HG02610 (cell line): ENCODE data around the gene NDUFAF7.
"Not testable (repeated sequence)": the region's sequence is repeated elsewhere in the genome, so short reads cannot be mapped to it uniquely, and the experiment has no call there.

Experiments
- ATAC-seq: cut with Tn5 transposase; IDR thresholded peaks from one replicate; pipeline ENCODE4 v1.9.1; 2021; ENCODE audit warnings: mild to moderate bottlenecking, moderate library complexity; ENCODE audit not compliant: unreplicated experiment

NDUFAF7 gene, protein sequence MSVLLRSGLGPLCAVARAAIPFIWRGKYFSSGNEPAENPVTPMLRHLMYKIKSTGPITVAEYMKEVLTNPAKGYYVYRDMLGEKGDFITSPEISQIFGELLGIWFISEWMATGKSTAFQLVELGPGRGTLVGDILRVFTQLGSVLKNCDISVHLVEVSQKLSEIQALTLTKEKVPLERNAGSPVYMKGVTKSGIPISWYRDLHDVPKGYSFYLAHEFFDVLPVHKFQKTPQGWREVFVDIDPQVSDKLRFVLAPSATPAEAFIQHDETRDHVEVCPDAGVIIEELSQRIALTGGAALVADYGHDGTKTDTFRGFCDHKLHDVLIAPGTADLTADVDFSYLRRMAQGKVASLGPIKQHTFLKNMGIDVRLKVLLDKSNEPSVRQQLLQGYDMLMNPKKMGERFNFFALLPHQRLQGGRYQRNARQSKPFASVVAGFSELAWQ

DNA sequence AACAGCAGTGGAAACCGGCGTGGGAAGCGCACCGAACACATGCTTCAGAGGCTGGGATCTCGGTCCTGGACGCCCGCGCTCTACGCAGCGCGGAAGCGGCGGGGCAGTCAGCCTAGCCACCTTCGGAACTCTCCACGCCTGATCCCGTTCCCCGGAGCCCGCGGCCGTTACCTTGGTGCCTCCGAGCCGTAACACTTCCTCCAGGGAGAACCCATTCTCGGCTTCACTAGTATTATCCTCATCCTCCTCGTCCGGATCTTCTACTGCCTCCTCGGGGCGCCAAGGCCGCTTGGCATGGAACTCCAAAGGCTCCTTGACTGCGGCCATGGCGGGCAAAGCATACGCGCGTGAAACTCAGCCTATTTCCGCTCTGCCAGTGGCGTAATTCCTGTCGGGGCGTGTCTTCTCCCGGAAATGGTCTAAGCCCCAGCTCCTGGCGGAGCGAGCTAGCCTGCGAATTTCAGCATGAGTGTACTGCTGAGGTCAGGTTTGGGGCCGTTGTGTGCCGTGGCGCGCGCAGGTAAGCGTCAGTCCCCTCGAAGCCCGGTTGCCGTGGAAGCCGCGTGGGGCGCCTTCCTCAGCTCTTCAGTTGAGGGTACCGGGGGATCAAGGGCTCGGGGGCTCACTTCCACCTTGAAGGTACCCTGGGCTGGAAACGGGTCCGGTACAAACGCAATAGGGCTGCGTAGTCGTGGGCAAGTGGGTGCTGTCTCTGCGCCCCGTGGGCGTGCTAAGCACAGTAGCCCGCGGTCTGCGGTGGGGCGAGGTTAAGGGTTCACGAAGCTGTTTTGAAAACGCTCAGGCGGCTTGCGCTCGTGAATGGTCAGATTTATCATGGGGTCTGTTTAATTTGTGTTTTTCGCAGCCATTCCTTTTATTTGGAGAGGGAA lies at the start of gene NDUFAF7, which contains the start of gene CEBPZ:
NDUFAF7 (plus strand) TSS at position 418 of the 890 bp plus-strand sequence; CDS start at position 466, 48 bp downstream.
CEBPZ (minus strand) TSS at position 356 of the 890 bp plus-strand sequence; CDS start at position 327, 29 bp downstream.
- peak; percentile 96 for ATAC-seq

DNA sequence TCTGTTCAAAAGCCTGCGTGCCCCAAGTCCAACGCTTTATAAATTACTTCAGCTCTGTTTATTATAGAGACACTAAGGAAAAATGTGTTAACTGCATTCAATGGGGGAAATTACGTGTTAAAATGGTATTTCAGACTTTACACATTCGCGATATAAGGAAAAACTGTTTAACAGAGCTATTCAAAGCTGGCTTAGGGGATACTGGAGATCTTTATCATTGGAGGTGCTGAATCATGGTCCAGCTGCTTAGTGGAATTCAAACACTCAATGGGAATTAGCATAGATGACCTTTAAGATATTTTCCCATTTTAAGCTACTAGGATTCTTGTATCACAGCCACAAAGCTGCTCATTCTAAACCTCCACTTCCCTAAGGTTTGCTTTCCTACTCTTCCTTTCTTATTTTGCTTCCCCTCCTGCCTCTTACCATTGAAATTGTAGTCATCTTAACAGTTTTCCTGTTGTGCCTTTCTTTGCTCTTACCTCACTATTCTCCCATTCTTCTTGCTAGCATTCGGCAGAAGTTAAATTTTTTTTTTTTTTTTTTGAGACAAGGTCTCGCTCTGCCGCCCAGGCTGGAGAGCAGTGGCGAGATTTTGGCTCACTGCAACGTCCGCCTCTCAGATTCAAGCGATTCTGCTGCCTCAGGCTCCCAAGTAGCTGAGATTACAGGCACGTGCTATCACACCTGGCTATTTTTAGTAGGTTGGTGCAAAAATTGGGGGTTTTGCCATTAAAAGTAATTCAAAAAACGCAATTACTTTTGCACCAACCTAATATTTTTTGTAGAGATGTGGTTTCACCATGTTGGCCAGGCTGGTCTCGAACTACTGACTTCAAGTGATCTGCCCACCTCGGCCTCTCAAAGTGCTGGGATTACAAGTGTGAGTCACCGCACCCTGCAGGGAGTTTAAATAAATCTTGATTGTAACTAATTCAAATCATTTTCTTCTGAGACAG lies 49.5 kb upstream of the NDUFAF7 start:
- no peak for ATAC-seq

DNA sequence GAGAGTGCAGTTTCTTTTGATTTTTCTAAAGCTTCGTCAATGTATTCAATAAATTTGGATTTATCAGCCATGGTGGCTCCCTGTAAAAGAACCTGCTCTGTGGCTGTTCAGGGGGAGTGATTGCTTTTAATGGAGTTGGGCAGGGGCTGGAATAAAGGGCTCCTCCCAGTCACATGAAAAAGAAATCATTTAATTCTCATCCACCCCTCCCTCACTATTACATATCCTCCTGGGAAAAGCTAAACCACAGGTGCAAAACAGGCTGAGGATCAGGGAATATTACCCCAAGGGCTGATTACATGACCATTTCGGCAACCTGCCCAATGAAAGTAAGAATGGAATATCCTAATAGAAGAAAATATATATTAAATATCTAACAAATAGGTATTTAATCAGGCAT lies 42.9 kb upstream of the NDUFAF7 start, which contains the start of gene SULT6B1:
SULT6B1 (minus strand) TSS at position 101 of the 400 bp plus-strand sequence; CDS start at position 71, 30 bp downstream.
- ATAC-seq = no peak

DNA sequence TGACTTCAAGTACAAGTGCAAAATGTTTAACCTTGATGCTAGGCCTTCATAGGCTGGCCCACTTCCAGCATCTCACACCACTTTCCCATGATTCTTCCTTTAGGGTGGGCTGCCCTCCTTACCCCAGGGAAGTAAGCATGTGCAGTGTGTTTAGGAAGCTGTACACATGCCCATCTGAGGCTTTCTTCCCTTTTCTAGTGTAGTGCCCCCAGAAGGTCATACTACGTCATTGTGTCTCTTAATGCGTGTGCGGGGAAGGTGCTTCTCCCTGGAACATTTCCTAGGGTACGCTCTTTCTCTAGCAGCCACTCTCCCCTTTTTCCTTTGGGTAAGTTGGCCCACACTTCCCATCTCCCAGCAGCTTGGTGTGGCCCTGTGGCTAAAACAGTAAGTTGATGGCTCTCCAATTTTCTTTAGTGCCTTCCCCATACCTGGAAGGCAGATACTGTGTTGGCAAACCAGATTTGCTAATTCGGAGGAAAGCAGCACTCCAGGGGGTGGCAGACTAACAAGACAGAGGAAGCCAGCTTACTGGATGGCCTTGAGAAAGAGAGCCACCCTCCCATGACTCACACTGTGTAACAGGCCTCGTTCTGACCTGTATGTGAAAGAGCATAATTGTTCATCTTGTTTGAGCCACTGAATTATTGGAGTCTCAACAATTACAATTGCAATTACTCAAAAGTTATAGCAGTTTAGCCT lies 41.9 kb upstream of the NDUFAF7 start:
- ATAC-seq = no peak

DNA sequence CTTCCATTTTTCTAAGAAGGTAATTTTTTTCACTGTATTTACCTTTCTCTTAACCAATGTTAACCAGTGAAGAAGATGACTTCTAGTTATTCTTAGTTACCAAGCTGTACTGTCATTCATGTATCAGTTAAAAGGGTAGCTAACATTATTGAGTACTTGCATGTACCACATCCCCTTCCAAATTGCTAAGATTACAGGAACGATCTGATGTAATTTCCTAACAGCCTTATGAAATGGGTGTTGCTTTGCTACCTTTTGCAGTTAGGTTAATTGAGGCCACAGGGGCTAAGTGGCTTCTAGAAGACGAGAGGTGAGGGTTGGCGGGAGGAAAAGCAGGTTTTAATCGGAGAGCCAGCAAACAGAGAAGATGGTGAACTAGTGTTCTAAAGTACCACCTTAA lies 41.2 kb upstream of the NDUFAF7 start:
- no peak for ATAC-seq

DNA sequence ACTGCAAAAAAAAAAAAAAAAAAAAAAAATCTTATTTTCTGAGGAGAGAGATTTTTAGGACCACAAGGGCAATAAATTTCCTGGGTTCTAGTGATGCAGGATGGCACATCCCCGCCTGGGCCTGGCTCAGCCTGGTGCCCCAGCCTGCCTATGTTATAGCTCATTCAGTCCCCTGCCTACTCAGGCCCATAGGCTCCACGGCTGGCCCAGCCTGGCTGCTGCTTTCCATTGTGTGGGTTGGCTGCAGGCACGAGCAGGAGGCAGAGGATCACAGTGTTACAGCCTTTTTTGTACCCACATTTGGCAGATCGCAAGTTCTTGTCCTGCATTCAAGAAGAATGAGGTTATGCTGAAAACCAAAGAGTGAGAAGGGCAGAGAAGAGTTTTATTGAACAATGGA lies 40.2 kb upstream of the NDUFAF7 start:
- no peak for ATAC-seq

DNA sequence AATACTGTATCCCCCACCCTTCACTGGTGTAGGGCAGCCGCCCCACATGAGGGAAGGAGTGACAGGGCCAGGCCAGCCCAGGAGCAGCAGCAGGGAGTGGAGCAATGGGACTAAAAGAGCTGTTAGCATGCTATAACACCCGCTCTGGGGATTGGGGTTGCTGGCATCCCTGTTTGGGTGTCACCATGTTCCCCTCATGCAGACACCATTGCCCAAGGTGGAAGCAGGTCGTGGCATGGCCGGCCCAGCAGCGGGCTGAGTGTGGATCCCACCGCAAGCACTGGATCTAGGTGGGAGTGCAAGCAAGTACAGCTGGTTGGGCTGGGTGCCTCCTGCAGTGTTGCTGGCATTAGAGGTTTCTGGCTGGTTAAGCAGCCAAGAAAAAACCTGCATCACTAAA lies 39.7 kb upstream of the NDUFAF7 start:
- no peak for ATAC-seq

DNA sequence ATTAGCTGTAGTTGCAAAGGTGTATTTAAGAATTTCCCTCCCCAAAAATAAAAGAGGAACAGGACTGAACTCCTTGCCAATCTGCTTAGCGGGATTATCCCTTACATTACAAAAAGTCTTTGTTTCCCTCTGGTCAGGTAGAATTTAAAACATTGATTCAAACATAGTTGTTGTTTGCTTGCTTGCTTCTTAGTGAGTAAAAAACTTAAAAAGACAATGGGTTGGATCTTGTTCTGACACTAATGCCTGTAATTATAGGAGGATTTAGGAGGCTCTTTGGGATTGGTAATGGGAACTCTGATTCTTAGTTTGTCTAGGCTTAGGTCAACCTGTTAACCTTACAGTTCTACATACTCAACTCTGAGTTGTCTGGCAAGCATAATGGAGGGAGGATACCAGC lies 38.9 kb upstream of the NDUFAF7 start:
- ATAC-seq = no peak

DNA sequence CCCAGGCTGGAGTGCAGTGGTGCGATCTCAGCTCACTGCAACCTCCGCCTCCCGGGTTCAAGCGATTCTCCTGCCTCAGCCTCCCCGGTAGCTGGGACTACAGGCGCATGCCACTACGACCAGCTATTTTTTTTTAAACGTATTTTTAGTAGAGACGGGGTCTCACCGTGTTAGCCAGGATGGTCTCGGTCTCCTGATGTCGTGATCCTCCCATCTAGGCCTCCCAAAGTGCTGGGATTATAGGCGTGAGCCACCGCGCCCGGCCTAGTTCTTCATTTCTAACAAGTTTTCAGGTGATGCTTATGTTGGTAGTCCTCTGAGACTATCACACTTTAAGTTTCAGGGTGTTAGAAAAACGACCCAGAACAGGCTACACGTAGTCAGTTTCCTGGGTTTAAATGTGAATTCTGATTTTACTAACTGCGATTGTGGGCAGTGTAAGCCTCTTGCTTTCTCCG lies 35.6 kb upstream of the NDUFAF7 start:
- ATAC-seq = not testable (repeated sequence)

DNA sequence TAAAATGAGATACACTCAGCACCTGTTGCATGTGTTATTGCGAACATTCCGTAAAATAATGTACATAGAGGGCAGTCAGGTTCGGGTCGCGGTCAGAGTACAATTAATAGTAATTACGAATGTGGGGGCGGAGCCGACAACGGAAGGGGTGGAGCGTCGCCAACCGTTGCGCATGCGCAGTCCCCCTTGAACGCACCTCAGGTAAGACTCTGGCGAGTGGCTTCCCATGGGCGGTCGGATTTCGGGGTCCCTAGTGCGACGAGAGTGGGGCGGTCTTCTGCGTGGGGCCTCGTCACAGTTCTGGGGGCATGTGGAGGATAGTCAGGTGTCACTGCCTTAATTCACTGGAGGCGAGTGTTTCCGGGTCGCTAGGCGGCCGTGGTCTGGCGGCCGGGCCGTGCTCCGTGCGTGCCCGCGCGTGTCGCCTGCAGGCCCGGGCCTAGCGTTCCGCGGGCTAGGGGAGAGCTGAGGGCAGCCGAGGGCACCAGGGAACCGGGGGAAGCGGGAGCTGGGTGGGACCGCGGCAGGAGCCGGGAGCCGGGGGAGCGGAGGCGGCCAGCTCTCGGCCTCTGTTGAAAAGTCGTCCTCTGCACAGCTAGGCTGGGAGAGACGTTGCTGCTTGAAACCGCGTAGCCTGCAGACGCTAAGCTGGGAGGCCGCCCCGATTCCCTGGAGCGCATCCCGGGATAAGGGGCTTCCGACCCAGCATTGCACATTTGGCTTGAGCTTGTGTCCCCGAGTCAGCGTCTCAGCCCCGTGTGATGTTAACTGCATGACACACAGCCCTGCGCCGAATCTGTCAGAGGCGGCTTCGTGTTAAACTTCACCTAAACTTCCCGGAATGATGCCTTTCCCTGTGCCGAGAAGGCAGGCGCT lies 34.9 kb upstream of the NDUFAF7 start, which contains the start of gene CEBPZOS:
CEBPZOS (plus strand) TSS at position 177 of the 876 bp plus-strand sequence. CDS start 3,209 bp downstream, outside the sequence.
- ATAC-seq = peak; percentile 84

DNA sequence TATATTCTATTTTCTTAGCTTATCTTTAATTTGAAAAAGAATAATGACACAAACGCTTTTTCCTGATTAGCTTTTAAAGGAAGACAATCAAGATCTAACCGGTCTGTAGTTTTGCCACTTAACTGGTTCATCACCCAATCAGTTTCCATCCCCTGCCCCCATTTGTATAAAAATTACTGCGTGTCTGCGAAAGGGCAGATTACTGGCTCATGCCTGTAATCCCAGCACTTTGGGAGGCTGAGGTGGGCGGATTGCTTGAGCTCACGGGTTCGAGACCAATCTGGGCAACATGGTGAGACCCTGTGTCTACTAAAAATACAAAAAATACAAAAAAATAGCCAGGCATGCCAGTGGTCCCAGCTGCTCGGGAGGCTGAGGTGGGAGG lies 32.8 kb upstream of the NDUFAF7 start:
- no peak for ATAC-seq

DNA sequence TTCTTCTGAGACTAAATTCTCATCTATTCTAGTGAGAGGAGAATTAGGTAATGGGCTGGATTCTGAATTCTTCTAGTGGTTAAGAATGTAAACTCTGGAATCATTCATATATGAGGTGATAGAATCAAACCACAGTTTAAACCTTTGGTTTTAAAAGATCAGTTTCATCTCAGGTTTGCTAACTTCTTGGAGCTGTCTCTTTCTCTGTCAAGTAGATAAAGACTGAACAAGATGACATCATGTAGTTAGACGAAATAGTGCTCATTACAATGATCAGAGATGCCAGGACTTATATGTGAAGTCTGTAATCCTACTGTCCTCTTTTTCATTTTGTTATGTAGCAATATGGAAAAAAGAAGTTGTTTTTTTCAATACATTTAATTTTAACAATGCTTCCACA lies 30.2 kb upstream of the NDUFAF7 start:
- ATAC-seq = no peak

DNA sequence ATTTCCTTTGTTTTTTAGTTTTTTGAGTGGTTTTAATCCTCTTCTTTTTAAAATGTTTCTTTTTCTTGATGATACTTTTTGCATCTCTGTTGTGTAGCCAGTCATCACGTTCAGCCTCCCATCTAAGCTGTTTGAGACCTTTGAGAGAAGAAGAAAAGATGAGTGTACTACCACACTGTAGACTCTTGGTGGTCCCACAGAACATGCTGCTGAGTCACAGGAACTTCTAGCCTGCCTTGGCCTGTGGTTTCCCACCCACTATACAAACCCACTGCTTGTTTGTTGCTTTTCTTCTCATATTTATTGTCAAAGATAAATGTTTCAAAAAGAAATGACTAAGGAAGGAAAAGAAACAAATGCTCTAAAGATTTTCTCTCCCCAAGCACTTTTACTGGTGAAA lies 29.7 kb upstream of the NDUFAF7 start:
- ATAC-seq = no peak

DNA sequence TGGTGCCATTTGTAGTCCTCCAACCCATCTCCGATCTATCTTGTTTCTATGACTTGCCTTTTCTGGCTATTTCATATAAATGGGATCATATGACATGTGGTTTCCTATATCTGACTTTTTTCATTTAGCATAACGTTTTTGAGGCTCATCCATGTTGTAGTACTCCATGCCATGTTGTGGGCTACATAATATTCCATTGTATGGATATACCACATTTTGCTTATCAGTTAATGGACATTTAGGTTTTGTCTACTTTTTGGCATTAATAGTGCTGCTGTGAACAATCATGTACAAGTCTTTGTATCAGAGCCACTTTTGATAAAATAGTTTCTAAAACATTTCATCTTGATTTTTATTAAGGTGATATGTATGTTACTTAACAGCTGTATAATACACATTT lies 27.8 kb upstream of the NDUFAF7 start:
- ATAC-seq = no peak

DNA sequence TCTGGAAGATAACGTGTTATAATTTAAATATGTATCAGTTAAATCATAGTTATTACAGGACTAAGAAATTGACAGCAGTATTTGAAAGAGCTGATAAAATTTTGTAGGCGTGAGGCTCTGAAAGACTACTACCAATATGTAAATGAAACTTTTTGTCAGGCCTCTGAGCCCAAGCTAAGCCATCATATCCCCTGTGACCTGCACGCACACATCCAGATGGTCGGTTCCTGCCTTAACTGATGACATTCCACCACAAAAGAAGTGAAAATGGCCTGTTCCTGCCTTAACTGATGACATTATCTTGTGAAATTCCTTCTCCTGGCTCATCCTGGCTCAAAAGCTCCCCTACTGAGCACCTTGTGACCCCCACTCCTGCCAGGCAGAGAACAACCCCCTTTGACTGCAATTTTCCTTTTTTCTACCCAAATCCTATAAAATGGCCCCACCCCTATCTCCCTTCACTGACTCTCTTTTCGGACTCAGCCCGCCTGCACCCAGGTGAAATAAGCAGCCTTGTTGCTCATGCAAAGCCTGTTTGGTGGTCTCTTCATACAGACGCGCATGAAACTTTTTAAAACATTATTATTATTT lies 26.3 kb upstream of the NDUFAF7 start:
- not testable (repeated sequence) for ATAC-seq

DNA sequence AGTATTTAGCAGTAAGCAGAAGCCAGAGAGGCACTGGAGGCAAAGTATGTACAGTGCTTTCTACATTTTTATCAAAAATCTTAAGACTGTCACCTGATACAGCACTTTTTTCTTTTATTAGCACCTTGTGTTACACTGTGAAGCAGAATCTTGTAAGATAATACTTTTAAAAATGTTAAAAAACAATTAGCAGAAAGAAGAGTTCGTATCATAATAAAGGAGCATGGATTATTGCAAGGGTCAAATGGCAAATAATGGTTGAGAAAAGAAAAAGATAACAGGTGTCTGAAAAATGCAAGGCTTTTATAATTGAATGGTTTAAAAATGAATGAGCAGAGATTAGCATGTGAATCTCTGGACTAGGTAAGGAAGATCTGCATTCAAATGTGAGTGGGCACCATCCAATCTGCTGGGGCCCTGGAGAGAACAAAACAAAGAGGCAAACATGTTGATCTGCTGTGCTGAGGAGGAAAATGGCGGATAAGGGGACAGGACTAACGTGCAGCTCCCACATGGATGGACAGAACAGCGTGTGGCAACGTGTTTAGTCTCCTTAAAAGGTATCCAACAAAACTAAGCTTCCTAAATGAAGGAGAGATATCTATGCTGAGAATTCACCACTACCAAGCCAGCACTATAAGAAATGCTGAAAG lies 25.6 kb upstream of the NDUFAF7 start:
- no peak for ATAC-seq

DNA sequence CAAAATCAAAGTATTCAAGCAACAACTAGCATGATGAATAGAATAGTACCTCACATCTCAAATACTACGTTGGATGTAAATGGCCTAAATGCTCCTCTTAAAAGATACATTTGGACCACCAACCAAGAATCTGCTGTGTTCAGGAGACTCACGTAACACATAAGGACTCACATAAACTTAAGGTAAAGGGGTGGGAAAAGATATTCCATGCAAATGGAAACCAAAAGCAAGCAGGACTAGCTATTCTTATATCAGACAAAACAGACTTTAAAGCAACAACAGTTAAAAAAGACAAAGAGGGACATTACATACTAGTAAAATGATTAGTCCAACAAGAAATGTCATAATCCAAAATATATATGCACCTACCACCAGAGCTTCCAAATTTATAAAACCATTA lies 24.7 kb upstream of the NDUFAF7 start:
- ATAC-seq = not testable (repeated sequence)

DNA sequence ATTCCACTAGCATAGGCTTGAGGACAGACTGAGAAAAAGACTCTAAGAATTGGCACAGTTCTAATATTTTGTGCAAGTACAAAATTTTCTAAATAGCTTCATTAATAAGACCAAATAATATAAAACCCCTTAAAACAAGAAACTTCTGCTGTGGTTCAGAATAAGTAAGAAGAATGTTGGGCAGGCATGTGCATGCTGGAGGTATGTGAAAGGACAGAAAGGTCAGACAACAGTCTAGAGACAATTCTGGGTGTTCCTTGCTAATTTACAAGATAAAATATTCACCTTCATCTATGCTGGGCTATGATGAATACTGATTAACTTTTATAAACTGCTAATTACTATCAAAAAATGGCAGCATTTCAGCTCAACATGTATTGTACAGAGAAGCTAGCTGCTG lies 20.2 kb upstream of the NDUFAF7 start:
- ATAC-seq = no peak
